Activated CD4-positive, alpha-beta memory T cell treated with anti-CD3 and anti-CD28 coated beads for 36 hours (primary cell): ENCODE measurements around the gene BICC1. TPM values are rescaled to one million over a fixed set of nuclear protein-coding genes. Genes with fewer than 3 reads are reported as not detected.

Source experiments
- CTCF ChIA-PET: fragments of 350-600 bp; sonication (Branson Sonifier 250); formaldehyde crosslinking; loops from one replicate; lab custom pipeline; 2021; ENCODE audit warnings: antibody characterized with exemption, inconsistent platforms; lab: Charles Lee
- POLR2A ChIA-PET: fragments of 350-600 bp; sonication (Branson Sonifier 250); formaldehyde crosslinking; loops from one replicate; lab custom pipeline; 2021; ENCODE audit warnings: antibody characterized with exemption; lab: Charles Lee
- DNase-seq: peaks from one replicate; pipeline ENCODE4 v3.0.0-alpha.2; 2020
- H3K27ac Mint-ChIP-seq: one replicate; pipeline ENCODE4 v1.8.0; 2021; ENCODE audit warnings: mixed read lengths
- H3K27me3 Mint-ChIP-seq: one replicate; pipeline ENCODE4 v1.8.0; 2021; ENCODE audit warnings: mixed read lengths
- H3K36me3 Mint-ChIP-seq: one replicate; pipeline ENCODE4 v1.8.0; 2021; ENCODE audit warnings: mixed read lengths
- H3K4me1 Mint-ChIP-seq: one replicate; pipeline ENCODE4 v1.8.0; 2021; ENCODE audit warnings: low read depth, mixed read lengths
- H3K4me3 Mint-ChIP-seq: one replicate; pipeline ENCODE4 v1.8.0; 2021; ENCODE audit warnings: mild to moderate bottlenecking, mixed read lengths
- H3K9me3 Mint-ChIP-seq: one replicate; pipeline ENCODE4 v1.8.0; 2021; ENCODE audit warnings: mixed read lengths
- intact Hi-C: fragments of 100-400 bp; cut with micrococcal nuclease; formaldehyde crosslinking; loops from one replicate; pipeline ENCODE4 v1.15.1; 2023
- total RNA-seq, 2 experiments: library from RNA; stranded (reverse); gene quantifications; one replicate each; pipeline ENCODE4 v1.2.3, GENCODE V29; 2021

BICC1 gene
- total RNA-seq, 2 experiments from 2014 or later = not detected

DNA sequence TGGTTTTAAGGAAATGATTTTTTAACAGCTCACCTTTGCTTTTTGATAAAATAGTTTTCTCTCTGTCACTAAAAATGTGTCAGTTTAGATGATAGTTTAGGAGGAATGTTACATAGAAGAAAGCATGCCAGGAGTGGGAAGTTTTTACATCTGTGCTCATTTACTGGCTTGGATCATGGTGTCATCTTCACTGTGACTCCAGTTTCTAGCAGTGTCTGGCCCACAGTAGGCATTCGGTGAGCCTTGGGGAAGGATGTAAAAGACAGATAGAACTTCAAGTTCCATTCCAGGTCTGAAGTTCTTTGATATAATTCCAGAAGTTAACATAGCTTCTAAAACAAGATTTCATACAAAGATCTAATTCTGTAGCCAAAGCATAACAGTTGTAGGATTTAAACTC, 259.2 kb downstream of the BICC1 start:
- Mint-ChIP-seq H3K4me1 (no peaks in the 10 kb centered on the region), H3K27me3 (no peaks in the 10 kb centered on the region), H3K9me3 (peaks cover 3% of the 10 kb centered on the region), H3K4me3 (no peak overlapping the region), H3K27ac (no peak overlapping the region), H3K36me3 (no peaks in the 10 kb centered on the region)
- POLR2A ChIA-PET = no interaction called here
- intact Hi-C loops = no loop called here
- CTCF ChIA-PET = interaction anchor here (0.6 kb wide), 1 partner anchor 9 kb away, joined by 3 read pairs; no protein-coding TSS in a partner anchor
- no peak for DNase-seq

- Mint-ChIP-seq H3K4me3 (no peak overlapping the region), H3K4me1 (no peaks in the 10 kb centered on the region), H3K27ac (no peak overlapping the region), H3K27me3 (no peaks in the 10 kb centered on the region), H3K9me3 (peaks cover under 1% of the 10 kb centered on the region), H3K36me3 (no peaks in the 10 kb centered on the region)
- ChIA-PET CTCF (no interaction called here), POLR2A (no interaction called here)
- no peak for DNase-seq
- intact Hi-C loops = no loop called here
These were observed 260.1 kb downstream of the BICC1 start for GRCh38 chr10:58772758-58773157.

DNA sequence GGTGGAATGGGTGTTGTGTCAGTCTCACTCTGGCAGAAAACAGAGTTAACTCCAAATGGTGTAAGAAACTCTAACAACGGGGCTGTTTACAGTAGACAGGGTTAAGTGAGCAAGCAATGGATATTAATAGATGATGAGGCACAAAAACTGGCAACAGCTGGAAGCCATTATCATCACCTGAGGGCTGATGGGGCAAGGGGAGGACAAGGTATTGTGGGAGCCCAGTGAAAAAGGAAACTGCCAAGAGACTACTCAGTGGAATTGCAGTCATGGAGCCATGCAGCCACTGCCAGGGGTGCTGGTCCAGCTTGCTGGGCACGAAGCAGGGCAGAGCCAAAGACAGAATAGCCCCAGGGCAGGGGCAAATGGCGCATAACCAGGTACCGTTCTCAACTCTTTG, 260.7 kb downstream of the BICC1 start:
- ChIA-PET CTCF (no interaction called here), POLR2A (no interaction called here)
- Mint-ChIP-seq H3K36me3 (no peaks in the 10 kb centered on the region), H3K4me1 (no peaks in the 10 kb centered on the region), H3K27ac (no peak overlapping the region), H3K9me3 (no peaks in the 10 kb centered on the region), H3K4me3 (no peak overlapping the region), H3K27me3 (no peaks in the 10 kb centered on the region)
- intact Hi-C loops = no loop called here
- DNase-seq = no peak

GRCh38 chr10:58773944-58774343, 261.3 kb downstream of the BICC1 start:
- Mint-ChIP-seq H3K4me3 (no peak overlapping the region), H3K36me3 (no peaks in the 10 kb centered on the region), H3K27ac (no peak overlapping the region), H3K27me3 (no peaks in the 10 kb centered on the region), H3K9me3 (no peaks in the 10 kb centered on the region), H3K4me1 (no peaks in the 10 kb centered on the region)
- intact Hi-C loops = no loop called here
- ChIA-PET CTCF (no interaction called here), POLR2A (no interaction called here)
- DNase-seq = no peak

- no peak overlapping the region for H3K27ac Mint-ChIP-seq
- CTCF ChIA-PET = no interaction called here
- H3K36me3 Mint-ChIP-seq = no peaks in the 10 kb centered on the region
- no peak overlapping the region for H3K4me3 Mint-ChIP-seq
- POLR2A ChIA-PET = no interaction called here
- no peak for DNase-seq
- intact Hi-C loops = no loop called here
- H3K27me3 Mint-ChIP-seq = peaks cover 2% of the 10 kb centered on the region
- H3K9me3 Mint-ChIP-seq = no peaks in the 10 kb centered on the region
- H3K4me1 Mint-ChIP-seq = no peaks in the 10 kb centered on the region
These were observed 263.4 kb downstream of the BICC1 start for GRCh38 chr10:58775960-58776567.

GRCh38 chr10:58776568-58777318, 264.1 kb downstream of the BICC1 start:
- DNase-seq = no peak
- H3K4me1 Mint-ChIP-seq = no peaks in the 10 kb centered on the region
- H3K27me3 Mint-ChIP-seq = peaks cover 2% of the 10 kb centered on the region
- ChIA-PET CTCF (interaction anchor here (0.6 to 1.2 kb wide), 2 partner anchors 245 to 845 kb away, joined by 3 to 4 read pairs; no protein-coding TSS in a partner anchor), POLR2A (no interaction called here)
- intact Hi-C loops = no loop called here
- no peaks in the 10 kb centered on the region for H3K36me3 Mint-ChIP-seq
- H3K4me3 Mint-ChIP-seq = no peak overlapping the region
- no peaks in the 10 kb centered on the region for H3K9me3 Mint-ChIP-seq
- no peak overlapping the region for H3K27ac Mint-ChIP-seq

- CTCF ChIA-PET = no interaction called here
- no peaks in the 10 kb centered on the region for H3K9me3 Mint-ChIP-seq
- H3K4me1 Mint-ChIP-seq = no peaks in the 10 kb centered on the region
- no peaks in the 10 kb centered on the region for H3K36me3 Mint-ChIP-seq
- H3K27ac Mint-ChIP-seq = no peak overlapping the region
- DNase-seq = no peak
- no peak overlapping the region for H3K4me3 Mint-ChIP-seq
- intact Hi-C loops = no loop called here
- POLR2A ChIA-PET = no interaction called here
- H3K27me3 Mint-ChIP-seq = peaks cover 3% of the 10 kb centered on the region
These were observed 266.3 kb downstream of the BICC1 start for GRCh38 chr10:58778966-58779365.

DNA sequence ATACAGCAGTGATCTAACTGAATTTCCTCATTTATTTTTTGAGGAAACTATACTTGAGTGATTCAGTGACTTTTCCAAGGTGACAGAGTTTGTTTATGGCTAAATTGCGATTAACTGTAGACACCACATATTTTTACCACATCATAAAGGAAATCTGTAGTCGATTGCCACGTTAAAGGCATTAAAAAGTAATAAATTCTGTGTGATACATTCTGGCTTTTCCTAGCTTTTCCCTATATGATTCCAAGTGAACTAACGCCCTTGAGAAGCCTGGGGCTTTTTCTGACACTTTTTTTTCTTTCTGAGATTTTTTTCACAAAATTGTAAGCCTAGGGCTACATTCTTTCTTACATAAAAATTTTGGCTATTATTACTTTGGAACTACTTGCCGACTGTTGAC, 266.9 kb downstream of the BICC1 start:
- ChIA-PET POLR2A (no interaction called here), CTCF (no interaction called here)
- peaks cover 3% of the 10 kb centered on the region for H3K27me3 Mint-ChIP-seq
- no peak for DNase-seq
- H3K27ac Mint-ChIP-seq = no peak overlapping the region
- H3K9me3 Mint-ChIP-seq = no peaks in the 10 kb centered on the region
- H3K4me3 Mint-ChIP-seq = no peak overlapping the region
- no peaks in the 10 kb centered on the region for H3K36me3 Mint-ChIP-seq
- no peaks in the 10 kb centered on the region for H3K4me1 Mint-ChIP-seq
- intact Hi-C loops = no loop called here

- POLR2A ChIA-PET = no interaction called here
- intact Hi-C loops = loop anchor here (5.0 to 10.0 kb wide), 2 partner anchors 246 to 1027 kb away; no protein-coding TSS in a partner anchor
- H3K27ac Mint-ChIP-seq = no peak overlapping the region
These were observed 267.8 kb downstream of the BICC1 start for GRCh38 chr10:58780476-58780875.

DNA sequence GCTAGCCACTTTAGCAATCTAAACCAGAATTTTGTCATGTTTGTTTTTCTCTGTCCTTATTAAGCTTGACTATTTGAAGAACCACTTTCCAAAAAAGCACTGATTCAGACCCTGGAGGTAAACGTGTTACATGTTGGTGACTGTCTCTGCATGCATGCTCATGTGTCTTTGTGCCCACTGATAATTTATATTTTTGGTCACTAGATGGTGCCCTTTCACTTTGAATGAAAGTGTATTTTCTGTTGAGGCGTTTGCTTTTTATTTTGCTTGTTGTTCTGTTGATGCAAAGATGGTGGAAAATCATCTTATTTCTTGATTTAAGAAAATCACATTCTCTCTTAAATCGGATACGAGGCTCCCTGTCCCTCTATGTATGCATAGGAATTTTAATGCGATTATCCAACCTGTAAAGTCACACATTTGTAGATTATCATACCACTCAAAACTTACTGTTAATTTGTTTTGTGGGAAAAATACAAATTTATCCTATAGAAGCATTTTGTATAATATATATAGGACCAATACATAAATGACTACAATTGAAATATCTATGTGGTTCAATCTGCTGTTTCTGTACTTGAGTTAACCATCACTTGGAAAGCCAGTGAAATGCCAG, 269.3 kb downstream of the BICC1 start:
- intact Hi-C loops = loop anchor here (2.0 to 10.0 kb wide), 3 partner anchors 247 to 1025 kb away; no protein-coding TSS in a partner anchor
- Mint-ChIP-seq H3K36me3 (no peaks in the 10 kb centered on the region), H3K27ac (no peak overlapping the region), H3K4me1 (no peaks in the 10 kb centered on the region), H3K27me3 (peaks cover 3% of the 10 kb centered on the region), H3K4me3 (no peak overlapping the region), H3K9me3 (no peaks in the 10 kb centered on the region)
- DNase-seq = no peak
- POLR2A ChIA-PET = no interaction called here
- CTCF ChIA-PET = interaction anchor here (1.0 to 1.3 kb wide), 4 partner anchors 10 to 842 kb away, joined by 3 to 5 read pairs (median 4); no protein-coding TSS in a partner anchor

More at GRCh38 chr10:58780476-58780875, 267.8 kb downstream of the BICC1 start:
- no peaks in the 10 kb centered on the region for H3K4me1 Mint-ChIP-seq
- no peaks in the 10 kb centered on the region for H3K36me3 Mint-ChIP-seq
- H3K27me3 Mint-ChIP-seq = peaks cover 3% of the 10 kb centered on the region
- no peak overlapping the region for H3K4me3 Mint-ChIP-seq
- no peaks in the 10 kb centered on the region for H3K9me3 Mint-ChIP-seq
- DNase-seq = no peak
- CTCF ChIA-PET = interaction anchor here (0.5 to 1.3 kb wide), 4 partner anchors 13 to 843 kb away, joined by 3 to 5 read pairs (median 4); no protein-coding TSS in a partner anchor

- POLR2A ChIA-PET = no interaction called here
- intact Hi-C loops = loop anchor here (2.0 to 10.0 kb wide), 3 partner anchors 248 to 1024 kb away; no protein-coding TSS in a partner anchor
- Mint-ChIP-seq H3K27me3 (peaks cover 3% of the 10 kb centered on the region), H3K4me1 (no peaks in the 10 kb centered on the region), H3K27ac (no peak overlapping the region), H3K9me3 (no peaks in the 10 kb centered on the region), H3K4me3 (no peak overlapping the region), H3K36me3 (no peaks in the 10 kb centered on the region)
- no peak for DNase-seq
- CTCF ChIA-PET = interaction anchor here (1.2 kb wide), 1 partner anchor 9 kb away, joined by 3 read pairs; no protein-coding TSS in a partner anchor
These were observed 270.5 kb downstream of the BICC1 start for GRCh38 chr10:58782876-58783851.
